Brain microvascular endothelial cell (primary cell): Measurements from ENCODE around the gene UNC13C.

Experiments
- DNase-seq: peaks from one replicate; pipeline ENCODE4 v3.0.0-alpha.2; 2020
- H3K27ac ChIP-seq: fragments of 250-450 bp; sonication (Bioruptor Pico); 2 replicates; pipeline ENCODE4 v1.5.1; 2020; ENCODE audit warnings: mild to moderate bottlenecking, moderate library complexity
- H3K27me3 ChIP-seq: fragments of 250-450 bp; sonication (Bioruptor Pico); replicated peaks from 2 replicates; pipeline ENCODE4 v1.5.1; 2020; ENCODE audit warnings: mild to moderate bottlenecking
- H3K36me3 ChIP-seq: fragments of 250-450 bp; sonication (Bioruptor Pico); replicated peaks from 2 replicates; pipeline ENCODE4 v1.5.1; 2020; ENCODE audit warnings: mild to moderate bottlenecking
- H3K4me3 ChIP-seq: 2 replicates; pipeline ENCODE4 v1.5.1; 2011; ENCODE audit warnings: low read depth, mild to moderate bottlenecking, control low read depth, low read length, moderate library complexity
- CTCF ChIP-seq: IDR thresholded peaks from 2 replicates; pipeline ENCODE4 v1.5.1; 2011; ENCODE audit warnings: low read depth, mild to moderate bottlenecking, moderate library complexity, low read length, control low read depth, inconsistent platforms; ENCODE audit errors: missing control alignments
- in situ Hi-C: cut with HindIII; loops from 2 replicates; pipeline ENCODE4 v1.10.0; 2017; ENCODE audit warnings: low sequenced_read_pairs, low pct_ligation_motif_present

The UNC13C gene

GRCh38 chr15:54101664-54102270 is 123.5 kb downstream of the UNC13C start:
- no peak for DNase-seq
- no peak for TF ChIP-seq CTCF
- in situ Hi-C loops, result no loop called here
- no peak overlapping the region for H3K4me3 ChIP-seq
- H3K27ac ChIP-seq, result no peak overlapping the region
- no peaks in the 10 kb centered on the region for H3K27me3 ChIP-seq
- H3K36me3 ChIP-seq, result no peaks in the 10 kb centered on the region

DNA sequence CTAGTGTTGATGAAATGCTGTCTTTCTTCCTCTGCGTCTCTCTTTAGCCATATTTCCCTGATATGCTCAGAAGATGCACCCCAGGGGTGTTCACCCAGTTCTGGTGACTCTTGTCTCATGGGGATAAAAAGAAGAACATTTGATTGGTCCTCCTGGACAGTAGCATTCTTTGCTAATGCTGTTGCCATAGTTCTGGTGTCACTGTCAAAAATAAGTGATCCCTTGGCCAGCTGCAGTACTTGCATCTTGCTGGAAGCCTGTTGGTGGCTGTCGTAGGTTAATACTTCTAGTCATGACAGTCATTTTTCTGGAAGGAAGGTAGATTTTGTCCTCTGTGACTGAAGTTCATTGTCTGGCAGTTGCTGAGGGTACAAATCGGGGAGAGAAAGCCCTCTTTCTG is 124.5 kb downstream of the UNC13C start:
- in situ Hi-C loops, result no loop called here
- no peaks in the 10 kb centered on the region for H3K27me3 ChIP-seq
- H3K4me3 ChIP-seq, result no peak overlapping the region
- H3K27ac ChIP-seq, result no peak overlapping the region
- no peak for TF ChIP-seq CTCF
- no peaks in the 10 kb centered on the region for H3K36me3 ChIP-seq
- DNase-seq, result no peak

DNA sequence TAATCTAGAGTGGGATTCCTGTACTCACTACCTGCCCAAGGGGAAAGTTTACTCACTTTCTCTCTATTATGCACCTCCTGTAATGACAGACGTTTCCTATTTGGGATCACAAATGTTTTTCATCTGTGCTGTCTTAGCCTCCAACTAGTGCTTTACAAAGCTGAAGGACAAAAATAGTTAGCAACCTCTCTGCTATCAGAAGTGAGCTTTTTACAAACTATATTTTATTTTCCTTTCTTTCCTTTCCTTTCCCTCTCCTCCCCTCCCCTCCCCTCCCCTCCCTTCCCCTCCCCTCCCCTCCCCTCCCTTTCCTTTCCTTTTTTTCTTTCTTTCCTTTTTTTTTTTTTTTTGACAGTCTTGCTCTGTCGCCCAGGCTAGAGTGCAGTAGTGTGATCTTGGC is 130.8 kb downstream of the UNC13C start:
- no peak for DNase-seq
- no peak for TF ChIP-seq CTCF
- no peak overlapping the region for H3K27ac ChIP-seq
- H3K27me3 ChIP-seq, result no peaks in the 10 kb centered on the region
- no peak overlapping the region for H3K4me3 ChIP-seq
- no peaks in the 10 kb centered on the region for H3K36me3 ChIP-seq
- in situ Hi-C loops, result no loop called here

DNA sequence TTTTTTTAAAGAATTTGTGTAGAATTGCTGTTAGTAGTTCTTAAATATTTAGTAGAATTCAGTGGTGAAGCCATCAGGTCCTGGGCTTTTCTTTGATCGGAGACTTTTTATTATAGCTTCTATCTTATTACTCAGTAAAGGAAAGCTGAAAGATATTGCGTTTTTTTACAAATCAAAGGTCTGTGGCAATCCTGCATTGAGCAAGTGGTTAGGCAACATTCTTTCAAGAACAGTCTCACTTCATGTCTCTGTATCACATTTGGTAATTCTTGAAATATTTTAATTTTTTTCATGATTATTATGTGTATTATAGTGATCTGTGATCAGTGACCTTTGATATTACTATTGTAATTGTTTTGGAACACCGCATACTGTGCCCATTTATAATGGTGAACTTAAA is 140.8 kb downstream of the UNC13C start:
- no peaks in the 10 kb centered on the region for H3K27me3 ChIP-seq
- in situ Hi-C loops, result no loop called here
- TF ChIP-seq CTCF, result no peak
- H3K4me3 ChIP-seq, result no peak overlapping the region
- no peaks in the 10 kb centered on the region for H3K36me3 ChIP-seq
- DNase-seq, result no peak
- H3K27ac ChIP-seq, result no peak overlapping the region

- Histone ChIP-seq H3K27me3 (no peaks in the 10 kb centered on the region), H3K27ac (no peak overlapping the region), H3K4me3 (no peak overlapping the region), H3K36me3 (no peaks in the 10 kb centered on the region)
- in situ Hi-C loops, result no loop called here
- TF ChIP-seq CTCF, result no peak
- no peak for DNase-seq
These were observed 142.8 kb downstream of the UNC13C start for GRCh38 chr15:54120949-54121463.

DNA sequence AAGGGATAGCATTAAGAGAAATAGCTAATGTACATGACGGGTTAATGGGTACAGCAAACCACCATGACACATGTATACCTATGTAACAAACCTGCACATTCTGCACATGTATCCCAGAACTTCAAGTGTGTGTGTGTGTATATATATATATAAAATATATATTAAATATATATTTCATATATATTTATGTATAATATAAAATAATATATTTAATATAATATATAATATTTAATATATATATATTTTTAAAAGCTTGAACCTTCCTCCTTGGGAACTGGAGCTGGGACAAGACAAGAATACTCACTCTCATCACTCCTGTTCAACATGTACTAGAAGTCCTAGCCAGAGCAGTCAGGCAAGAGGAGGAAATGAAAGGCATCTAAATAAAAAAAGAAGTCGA is 149.3 kb downstream of the UNC13C start:
- H3K36me3 ChIP-seq, result no peaks in the 10 kb centered on the region
- no peak for DNase-seq
- no peaks in the 10 kb centered on the region for H3K27me3 ChIP-seq
- in situ Hi-C loops, result no loop called here
- H3K27ac ChIP-seq, result no peak overlapping the region
- H3K4me3 ChIP-seq, result no peak overlapping the region
- TF ChIP-seq CTCF, result no peak
